OCI-LY1 (cell line): ENCODE data around the gene RNPEPL1.

Source experiments
- EZH2 ChIP-seq: fragments of 200-600 bp; sonication (generic), shearing (Covaris generic); IDR thresholded peaks from 2 replicates; pipeline ENCODE4 v1.8.0; 2017; ENCODE audit warnings: borderline replicate concordance, mixed run types, mild to moderate bottlenecking, antibody characterized with exemption, low read length, moderate library complexity, mixed read lengths
- TF ChIP-seq, protein P1 (sequence below): fragments of 200-600 bp; sonication (generic), shearing (Covaris generic); IDR thresholded peaks from 2 replicates; pipeline ENCODE4 v1.5.1; 2017; ENCODE audit warnings: mild to moderate bottlenecking, antibody characterized with exemption, low read length, moderate library complexity, mixed read lengths

- TF ChIP-seq, protein P1, sequence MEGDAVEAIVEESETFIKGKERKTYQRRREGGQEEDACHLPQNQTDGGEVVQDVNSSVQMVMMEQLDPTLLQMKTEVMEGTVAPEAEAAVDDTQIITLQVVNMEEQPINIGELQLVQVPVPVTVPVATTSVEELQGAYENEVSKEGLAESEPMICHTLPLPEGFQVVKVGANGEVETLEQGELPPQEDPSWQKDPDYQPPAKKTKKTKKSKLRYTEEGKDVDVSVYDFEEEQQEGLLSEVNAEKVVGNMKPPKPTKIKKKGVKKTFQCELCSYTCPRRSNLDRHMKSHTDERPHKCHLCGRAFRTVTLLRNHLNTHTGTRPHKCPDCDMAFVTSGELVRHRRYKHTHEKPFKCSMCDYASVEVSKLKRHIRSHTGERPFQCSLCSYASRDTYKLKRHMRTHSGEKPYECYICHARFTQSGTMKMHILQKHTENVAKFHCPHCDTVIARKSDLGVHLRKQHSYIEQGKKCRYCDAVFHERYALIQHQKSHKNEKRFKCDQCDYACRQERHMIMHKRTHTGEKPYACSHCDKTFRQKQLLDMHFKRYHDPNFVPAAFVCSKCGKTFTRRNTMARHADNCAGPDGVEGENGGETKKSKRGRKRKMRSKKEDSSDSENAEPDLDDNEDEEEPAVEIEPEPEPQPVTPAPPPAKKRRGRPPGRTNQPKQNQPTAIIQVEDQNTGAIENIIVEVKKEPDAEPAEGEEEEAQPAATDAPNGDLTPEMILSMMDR, result no peak
- TF ChIP-seq EZH2, result no peak
Measured at GRCh38 chr2:240585101-240585500, 16.8 kb downstream of the RNPEPL1 start.
